ENCODE results near the gene ZCCHC7.

DNA sequence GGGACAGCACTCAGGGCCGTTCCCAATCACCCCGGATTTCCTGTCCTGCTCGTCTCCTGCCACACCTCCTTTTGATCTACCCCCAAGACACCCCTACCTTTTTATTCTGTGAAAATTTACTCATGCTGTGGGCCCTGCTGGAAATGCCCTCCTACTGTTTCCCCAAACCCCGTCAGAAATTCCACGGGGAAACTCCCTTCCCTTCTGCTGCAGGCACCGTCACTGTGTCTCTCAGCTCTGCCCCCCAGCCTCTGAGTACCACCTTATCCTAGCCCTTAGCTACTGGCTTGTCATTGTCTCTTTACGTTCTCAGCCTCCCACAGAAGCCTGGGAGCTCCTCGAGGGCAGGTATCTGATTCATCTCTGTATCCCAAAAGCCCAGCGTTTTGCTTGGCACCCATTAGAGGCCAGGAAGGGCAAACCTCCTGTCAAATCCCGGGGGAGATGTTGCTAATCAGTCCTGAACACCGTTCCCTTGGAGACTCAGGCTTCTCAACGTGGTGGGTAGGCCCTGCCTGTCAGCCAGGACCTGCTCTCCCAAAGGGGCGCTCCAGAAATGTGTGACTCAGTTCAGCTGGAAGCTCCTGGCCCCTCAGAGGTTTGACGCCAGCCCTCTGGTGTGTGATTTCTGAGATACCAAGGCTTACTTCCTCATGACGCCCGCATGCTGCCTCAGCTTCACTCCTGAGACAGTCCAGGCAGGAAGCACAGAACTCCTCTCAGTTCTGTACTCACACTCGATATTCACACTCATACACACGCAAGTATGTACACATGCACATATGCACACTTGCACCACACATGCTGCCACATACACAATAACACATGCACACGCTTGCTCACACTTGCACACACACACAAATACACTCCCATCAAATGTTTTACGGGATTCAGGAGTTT is 251.4 kb downstream of the ZCCHC7 start:
- TF ChIP-seq YY1 (IDR thresholded peaks at IDR 0.05; ENCODE audit: insufficient read depth, insufficient read length) (no peak), ZNF274 (IDR thresholded peaks at IDR 0.05; ENCODE audit: low read depth, low read length) (no peak), SUZ12 (IDR thresholded peaks at IDR 0.05; ENCODE audit: extremely low read depth, insufficient read depth, insufficient read length) (no peak)

All from NT2/D1 (cell line).